Renal cortical epithelial cell (primary cell): ENCODE data around the gene PDE8A. TPM values are rescaled to one million over a fixed set of nuclear protein-coding genes. Genes with fewer than 3 reads are reported as not detected.
"Not testable (repeated sequence)": the region's sequence is repeated elsewhere in the genome, so short reads cannot be mapped to it uniquely, and the experiment has no call there.

Experiments
- DNase-seq: peaks from one replicate; pipeline ENCODE4 v3.0.0-alpha.2; 2011; ENCODE audit warnings: low read depth
- total RNA-seq: library from RNA; depleted of rRNA; stranded (reverse); fragments of >200 nt; gene quantifications from 2 replicates; pipeline ENCODE4 v1.2.3, GENCODE V29; 2014

Gene PDE8A
- total RNA-seq, 1 donor from 2014 or later: 36.7 TPM

GRCh38 chr15:85172846-85173490, 191.3 kb downstream of the PDE8A start:
- no peak for DNase-seq

GRCh38 chr15:85173630-85174029, 192.0 kb downstream of the PDE8A start:
- DNase-seq: not testable (repeated sequence)

- no peak for DNase-seq
Observed at GRCh38 chr15:85174521-85174920, 192.9 kb downstream of the PDE8A start.

- DNase-seq: peak; percentile 86
Observed at GRCh38 chr15:85177042-85177515, 195.4 kb downstream of the PDE8A start.

- no peak for DNase-seq
Observed at GRCh38 chr15:85178308-85178707, 196.7 kb downstream of the PDE8A start.

GRCh38 chr15:85179700-85180099, 198.0 kb downstream of the PDE8A start:
- DNase-seq: no peak

- DNase-seq: not testable (repeated sequence)
Observed at GRCh38 chr15:85185350-85185749, 203.7 kb downstream of the PDE8A start.

- DNase-seq: not testable (repeated sequence)
Observed at GRCh38 chr15:85188171-85188577, 206.5 kb downstream of the PDE8A start.

Other genes with a start within 250 kb of the PDE8A start
- 2.4 and 16.8 TPM in 2 replicates for gene ZNF592, start 233.3 kb upstream of the PDE8A start, total RNA-seq
- gene ALPK3, start 164.5 kb upstream of the PDE8A start, total RNA-seq: 16.0 and 79.8 TPM in 2 replicates
- gene SLC28A1, start 97.2 kb upstream of the PDE8A start, total RNA-seq: 0.15 TPM in 1 of 2 replicates, not detected in the other